ENCODE data around the gene ARHGEF39.

Gene ARHGEF39, protein sequence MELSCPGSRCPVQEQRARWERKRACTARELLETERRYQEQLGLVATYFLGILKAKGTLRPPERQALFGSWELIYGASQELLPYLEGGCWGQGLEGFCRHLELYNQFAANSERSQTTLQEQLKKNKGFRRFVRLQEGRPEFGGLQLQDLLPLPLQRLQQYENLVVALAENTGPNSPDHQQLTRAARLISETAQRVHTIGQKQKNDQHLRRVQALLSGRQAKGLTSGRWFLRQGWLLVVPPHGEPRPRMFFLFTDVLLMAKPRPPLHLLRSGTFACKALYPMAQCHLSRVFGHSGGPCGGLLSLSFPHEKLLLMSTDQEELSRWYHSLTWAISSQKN

DNA sequence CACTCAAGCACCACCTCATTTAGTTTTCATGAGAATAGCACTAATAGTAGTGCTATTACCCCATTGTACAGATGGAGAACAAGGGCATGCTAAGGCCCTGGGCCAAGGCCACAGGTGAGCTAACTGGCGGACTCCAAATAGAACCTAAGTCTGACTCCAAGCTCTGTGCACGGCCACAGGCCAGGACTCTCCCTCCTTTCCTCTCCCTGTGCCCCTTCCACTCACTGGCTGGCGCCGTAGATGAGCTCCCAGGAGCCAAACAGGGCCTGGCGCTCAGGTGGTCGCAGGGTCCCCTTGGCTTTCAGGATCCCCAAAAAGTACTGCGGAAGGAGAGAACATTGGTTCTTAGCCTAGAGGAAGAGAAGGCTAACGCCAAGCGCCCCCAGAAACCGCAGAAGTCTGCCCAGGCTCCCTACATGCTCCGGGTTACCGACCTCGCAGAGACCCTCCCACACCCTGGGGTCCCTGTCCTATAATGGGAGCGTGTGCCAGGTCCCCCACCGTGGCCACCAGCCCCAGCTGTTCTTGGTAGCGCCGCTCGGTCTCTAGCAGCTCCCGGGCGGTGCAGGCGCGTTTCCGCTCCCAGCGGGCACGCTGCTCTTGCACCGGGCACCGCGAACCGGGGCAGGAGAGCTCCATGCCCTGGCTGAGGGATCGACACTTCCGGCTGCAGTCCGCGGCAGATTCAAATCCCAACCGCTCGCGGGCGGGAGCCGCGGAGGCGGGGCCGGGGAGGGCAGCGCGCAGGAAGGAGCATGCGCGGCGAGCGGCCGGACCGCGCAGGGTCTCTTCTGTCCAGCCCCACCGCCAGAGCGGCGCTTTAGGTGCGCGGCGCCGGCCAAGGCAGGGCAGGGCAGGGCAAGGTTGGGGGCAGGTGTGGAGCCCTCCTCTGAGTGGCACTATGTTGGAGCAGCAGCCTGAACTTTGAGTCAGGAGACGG is at the start of gene ARHGEF39:
ARHGEF39 (minus strand) TSS at position 665 of the 940 bp plus-strand sequence; CDS start at position 639, 26 bp downstream.
- no peak for DNase-seq (ENCODE audit: low read depth)

DNA sequence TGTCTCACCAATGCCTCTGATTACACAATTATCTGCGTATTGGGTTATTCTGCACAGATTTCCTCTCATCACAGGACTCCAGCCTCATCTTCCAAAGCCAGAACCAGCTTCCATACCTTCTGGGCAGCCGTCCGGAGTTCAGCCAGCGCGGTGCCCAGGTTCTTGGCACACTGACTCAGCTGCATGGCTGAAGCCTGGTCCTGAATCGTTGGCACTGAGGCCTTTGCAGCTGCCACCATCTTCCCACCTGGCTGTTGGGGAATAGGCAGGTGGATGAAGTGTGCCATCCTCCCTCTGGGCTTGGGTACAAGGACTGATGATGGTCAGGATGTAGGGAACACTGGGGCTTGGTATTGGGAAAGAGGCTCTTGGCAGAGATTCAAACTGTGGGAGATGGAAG is 49.1 kb upstream of the ARHGEF39 start:
- no peak for DNase-seq (ENCODE audit: low read depth)

DNA sequence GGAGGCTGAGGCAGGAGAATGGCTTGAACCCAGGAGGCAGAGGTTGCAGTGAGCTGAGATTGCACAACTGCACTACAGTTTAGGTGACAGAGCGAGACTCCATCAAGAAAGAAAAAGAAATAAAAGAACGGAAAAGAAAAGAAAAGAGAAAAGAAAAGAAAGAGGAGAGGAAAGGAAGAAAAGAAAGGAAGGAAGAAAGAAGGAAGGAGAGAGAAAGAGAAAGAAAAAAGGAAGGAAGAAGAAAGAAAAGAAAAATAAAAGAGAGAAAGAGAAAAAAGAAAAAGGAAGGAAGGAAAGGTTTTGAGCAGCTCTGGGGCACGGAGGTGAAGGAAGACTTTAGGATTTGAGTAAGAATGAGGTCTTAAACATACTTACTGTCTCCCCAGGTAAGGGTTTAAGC is 48.6 kb upstream of the ARHGEF39 start:
- no peak for DNase-seq (ENCODE audit: low read depth)

DNA sequence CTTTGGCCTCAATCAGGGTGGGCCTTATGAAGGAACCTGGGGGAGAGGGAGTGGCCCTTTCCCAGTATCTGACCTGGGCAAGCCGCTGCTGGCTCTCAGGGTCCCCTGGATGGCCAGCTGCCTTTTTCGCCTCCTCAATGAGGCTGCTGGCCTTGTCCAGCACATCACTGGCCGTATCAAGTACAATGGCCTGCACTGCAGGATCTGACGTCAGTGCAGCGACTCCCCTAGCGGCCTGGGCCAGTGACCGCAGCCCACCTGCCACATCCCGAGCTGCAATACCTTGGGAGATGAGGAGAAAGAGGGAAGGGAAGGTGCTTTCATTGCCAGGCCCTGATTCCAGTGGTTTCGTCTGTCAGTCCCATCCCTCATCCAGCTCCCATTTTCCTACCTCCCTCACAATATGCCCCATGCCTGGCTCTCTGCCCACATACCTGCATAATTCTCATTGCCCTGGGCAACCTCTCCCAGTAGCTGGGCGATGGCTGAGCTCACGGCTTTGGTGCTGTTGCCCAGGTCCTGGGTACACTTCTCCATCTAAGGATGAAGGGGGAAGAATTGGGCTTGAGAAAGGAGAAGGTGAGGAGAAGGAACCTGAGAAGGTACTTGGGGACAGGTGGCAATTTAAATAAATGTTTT is 47.9 kb upstream of the ARHGEF39 start:
- DNase-seq (ENCODE audit: low read depth), result no peak

DNA sequence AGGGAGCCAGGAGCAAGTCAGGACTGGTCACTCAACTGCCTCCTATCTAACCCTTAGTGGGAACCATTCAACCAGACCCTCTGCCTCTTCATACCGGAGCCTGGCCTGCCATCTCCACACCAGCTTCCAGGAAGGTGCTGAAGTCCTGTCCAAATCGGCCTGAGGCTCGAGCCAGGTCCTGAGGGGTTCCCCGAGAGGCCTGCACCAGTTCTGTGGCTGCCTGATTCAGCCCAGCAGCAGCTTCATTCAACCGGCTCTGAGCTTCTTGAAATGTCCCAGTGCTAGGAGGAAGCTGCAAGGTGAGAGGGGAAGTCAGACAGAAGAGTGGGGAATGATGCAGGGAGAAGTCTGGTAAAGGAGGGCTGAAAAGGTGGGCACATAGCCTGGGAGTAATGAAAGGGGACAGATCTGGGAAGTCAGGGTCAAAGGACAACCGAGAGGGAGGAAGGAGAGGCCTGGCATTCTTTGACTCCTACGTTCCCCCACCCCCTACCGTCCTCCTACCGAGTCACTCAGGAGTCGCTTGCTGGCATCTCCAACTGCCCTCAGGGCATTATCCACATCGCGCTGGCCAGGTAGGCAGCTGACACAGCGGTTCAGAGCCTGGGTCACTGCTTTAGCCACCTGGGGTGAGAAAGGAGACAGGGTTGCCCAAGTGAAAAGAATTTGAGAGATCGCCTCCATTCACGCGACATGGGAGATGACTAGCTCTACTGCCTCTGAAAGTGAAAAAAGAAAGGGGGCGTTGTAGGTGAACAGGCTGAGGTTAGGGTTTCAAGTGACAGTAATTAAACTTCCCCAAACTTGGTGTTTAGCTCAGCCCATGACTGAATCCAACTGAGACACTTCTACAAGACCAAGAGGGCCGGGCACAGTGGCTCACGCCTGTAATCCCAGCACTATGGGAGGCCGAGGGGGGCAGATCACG is 46.8 kb upstream of the ARHGEF39 start:
- no peak for DNase-seq (ENCODE audit: low read depth)

DNA sequence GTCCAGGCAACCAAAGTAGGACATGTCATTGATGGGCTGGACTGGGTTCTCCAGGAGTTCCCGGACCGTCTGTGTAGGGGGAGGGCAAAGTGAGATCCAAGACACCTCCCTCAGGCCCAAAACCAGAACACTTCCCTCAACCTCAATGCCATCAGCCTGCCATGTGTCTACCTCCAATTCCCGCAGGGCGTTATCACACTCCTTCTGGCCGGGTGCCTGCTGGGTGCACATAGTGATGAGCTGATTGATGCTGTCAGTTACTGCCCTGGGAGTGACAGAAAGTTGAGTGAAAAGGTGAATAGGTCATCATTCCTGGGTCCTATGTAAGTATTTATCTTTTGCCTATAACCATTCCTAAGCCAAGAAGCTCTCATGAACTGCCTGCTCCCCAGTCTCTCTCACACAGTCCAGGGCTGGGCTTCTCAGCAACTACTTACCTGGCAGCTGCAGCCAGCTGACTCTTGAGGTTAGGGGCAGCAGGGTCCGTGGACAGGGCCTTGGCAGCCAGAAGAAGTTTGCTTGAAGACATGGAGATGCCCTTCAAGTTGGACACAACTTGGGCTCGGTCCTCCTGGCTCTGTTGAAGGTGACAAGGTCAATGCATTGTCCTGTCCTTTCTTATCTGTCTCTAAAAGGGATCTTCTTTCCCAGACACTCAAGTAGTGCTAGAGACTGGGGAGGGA is 46.0 kb upstream of the ARHGEF39 start:
- DNase-seq (ENCODE audit: low read depth), result no peak

DNA sequence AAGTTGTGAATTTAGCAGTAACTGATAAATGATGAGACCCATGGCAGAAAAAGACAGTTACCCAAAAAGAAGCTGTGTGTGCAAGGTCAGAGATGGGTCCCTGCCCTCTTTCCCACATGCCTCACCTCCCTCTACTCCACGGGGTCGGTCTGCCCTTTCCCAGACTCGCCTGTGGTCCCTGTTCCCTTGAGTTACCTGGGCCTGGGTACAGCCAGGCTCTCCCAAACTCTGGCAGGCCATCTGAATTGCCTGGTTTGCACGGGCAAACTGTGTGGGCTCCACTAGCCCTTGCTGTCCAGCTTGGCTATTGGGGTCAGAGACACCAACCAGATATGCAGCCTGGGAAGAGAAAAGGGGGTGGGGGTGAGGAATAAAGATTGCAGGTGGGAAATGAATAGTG is 43.2 kb upstream of the ARHGEF39 start:
- DNase-seq (ENCODE audit: low read depth), result no peak

DNA sequence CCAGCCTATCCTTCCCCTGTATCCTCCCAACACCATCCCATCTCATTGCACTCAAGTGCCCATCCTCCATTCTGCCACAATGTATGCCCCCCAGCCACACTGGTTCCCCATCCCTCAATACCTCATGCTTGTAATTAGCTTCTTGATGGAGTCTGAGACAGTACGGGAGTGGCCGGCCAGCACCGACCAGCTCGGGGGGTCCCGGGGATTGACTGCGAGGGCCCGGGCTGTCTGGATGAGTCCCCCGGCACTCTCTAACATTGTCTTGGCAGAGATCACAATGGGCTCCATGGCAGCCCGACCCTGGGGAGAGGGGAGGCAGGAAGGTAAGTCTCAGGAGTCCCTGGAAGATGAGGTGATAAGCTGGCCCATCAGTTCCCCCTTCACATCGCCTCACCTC is 42.0 kb upstream of the ARHGEF39 start:
- no peak for DNase-seq (ENCODE audit: low read depth)

DNA sequence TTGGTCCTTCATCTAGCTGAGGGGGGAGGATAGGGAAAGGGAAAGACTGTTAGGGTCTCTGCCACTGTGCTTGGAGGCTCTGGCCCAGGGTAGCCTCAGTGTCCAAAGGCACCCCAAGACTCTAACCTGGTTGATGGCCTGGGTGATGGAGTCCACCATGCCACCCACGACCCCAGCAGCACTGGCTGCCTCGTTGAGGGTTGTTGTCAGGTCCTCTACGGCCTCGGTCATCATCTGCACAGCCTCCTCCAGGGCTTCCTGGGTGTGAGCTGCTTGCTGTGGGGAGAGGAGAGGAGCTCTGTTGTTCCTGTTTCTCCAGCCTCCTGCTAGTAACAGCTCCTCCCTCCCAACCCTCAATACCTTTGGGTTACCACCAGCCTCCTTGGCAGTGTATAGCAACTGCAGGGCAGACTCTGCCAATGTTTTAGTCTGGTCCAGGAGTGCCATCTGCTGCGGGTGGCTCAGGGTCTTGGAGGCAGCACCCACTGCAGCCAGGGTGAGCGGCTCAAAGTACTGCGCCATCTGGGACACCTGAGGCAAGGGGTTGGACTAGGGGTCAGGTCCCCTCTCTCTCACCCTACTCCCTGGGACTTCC is 40.9 kb upstream of the ARHGEF39 start:
- DNase-seq (ENCODE audit: low read depth), result no peak

DNA sequence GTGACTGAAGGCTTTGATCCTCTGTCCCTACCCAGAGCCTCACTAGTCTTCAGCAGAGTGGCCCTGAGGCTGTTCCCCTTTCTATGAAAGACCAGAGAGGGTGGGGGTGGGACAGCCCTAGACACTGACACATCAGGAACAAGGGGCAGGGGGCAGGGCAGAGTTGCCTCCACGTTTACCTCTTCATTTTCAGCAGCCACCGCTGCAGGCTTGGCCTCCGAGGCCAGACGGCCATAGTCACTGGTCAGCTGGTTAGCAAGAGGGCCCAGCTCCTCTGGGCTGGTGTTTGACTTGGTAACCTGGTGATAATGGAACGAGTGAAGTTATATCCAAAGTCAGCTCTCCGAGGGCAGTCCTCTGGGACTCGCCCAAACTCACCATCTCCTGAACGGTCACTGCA is 40.4 kb upstream of the ARHGEF39 start:
- no peak for DNase-seq (ENCODE audit: low read depth)

DNA sequence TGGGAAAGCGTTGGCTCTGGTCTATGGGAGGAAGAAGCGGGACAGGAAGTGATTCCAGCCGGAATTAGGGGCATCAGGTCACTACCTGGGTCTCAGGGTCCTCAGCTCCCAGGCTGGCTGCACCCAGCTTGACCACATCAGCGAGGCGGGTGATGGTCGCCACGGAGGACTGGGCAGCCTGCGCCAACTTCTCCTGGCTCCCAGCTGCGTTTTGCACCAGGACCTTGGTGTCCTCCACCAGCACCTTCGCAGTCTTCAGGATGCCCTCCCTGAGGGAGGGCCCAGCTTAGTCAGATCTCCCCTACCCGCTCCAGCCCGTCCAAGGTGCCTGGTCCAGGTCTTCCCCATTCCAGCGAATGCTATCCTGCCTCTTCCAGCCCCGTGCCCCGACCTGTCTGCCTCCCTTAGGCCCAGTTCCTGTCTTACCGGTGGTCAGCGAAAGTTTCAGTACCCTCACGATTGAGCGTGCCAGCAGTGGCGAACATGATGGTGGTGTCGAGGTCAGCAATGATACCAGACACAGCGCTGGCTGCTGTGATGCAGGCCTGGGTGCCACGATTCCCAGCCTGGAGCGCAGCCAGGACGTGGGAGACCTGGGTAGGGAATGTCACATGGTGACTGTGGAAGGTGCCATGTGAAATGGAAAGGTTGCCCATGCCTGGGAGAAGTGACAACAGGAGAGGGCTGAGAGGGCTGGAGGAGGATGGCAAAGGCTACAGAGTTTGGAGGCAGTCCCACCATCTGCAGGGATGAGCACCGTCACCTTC is 39.1 kb upstream of the ARHGEF39 start:
- DNase-seq (ENCODE audit: low read depth), result no peak

DNA sequence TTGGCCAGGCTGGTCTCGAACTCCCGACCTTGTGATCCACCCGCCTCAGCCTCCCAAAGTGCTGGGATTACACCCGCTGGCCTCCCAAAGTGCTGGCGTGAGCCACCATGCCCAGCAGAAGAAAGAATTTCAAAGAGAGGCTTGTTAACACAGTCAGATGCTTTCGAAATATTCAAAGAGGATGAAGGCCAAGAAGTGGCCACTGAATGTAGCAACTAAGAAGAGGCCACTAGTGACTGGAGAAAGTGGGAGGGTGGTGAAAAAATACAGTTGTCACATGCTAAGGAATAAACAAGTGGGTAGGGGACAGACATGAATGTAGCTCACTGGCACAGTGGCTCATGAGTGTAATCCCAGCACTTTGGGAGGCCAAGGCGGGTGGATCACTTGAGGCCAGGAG is 37.7 kb upstream of the ARHGEF39 start:
- no peak for DNase-seq (ENCODE audit: low read depth)

DNA sequence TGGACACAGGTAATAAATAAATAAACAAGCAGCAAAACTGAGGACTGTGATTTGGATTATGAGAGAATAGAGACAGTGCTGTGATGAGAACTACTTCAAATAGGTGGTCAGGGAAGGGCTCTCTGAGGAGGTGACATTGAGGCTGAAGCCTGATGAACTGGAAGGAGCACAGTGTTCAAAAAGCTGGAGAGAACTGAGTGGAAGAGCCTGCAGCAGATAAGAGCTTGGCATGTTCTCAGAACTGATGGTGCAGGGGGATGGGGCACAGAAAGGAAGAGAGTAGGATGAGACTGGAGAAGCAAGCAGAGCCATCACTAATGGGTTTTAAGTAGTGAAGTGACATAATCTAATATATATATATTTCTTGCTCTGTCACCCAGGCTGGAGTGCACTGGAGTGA is 35.9 kb upstream of the ARHGEF39 start:
- DNase-seq (ENCODE audit: low read depth), result no peak

DNA sequence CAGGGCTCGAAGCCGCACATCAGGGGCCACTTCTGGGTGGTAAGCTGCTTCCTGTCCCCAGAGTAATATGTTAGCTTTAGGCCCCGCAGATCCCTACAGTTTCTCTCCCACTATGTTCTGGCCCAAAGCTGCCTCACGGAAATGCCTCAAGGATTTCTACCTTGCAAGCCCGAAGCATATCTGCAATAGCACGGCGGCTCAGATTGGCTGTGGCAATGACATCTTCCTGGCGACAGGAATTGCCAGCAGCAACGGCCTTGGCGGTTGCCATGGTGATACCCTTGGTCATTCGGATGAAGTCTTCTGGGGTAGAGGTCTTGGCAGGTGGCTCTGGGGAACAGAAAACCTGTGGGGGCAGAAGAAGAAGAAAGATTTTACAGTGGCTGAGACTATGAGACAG is 35.0 kb upstream of the ARHGEF39 start:
- DNase-seq (ENCODE audit: low read depth), result no peak

DNA sequence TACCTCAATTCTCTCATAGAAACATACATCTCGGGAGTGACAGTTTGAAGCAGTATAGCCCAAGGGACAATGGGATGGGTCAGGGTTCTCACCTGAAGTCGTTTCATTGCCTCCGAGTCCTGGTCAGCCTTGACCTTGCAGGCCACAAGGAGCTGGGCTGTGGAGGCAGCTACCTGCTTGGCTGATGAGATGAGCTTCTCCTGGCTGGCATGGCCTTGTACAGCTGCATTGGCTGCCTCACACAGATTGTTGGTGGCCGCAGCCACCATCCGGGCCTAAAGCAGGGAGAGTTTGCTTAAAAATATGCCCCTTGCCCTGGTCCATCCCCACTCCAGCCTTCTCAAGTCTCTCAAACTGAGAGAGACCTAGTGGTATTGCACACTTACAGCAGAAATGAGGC is 33.2 kb upstream of the ARHGEF39 start:
- no peak for DNase-seq (ENCODE audit: low read depth)

DNA sequence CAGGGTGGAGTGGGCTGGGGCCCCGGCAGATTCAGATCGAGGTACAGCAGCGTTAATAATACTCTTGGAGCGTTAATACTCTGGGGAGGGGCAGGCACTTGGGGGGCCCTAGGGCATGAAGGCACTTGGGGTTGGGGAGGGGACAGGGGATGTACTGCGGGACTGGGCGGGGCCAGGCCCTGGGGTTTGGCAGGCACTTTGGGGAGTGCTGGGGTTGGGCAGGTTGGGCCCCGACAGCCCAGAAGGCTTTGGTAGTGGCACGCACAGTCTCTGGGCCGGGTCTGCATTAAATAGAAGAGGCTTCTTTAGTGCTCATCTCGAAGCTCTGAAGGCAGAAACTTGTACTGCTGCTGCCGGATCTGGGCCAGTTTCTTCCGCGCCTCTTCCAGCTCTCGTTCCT is 32.5 kb upstream of the ARHGEF39 start:
- DNase-seq (ENCODE audit: low read depth), result no peak

DNA sequence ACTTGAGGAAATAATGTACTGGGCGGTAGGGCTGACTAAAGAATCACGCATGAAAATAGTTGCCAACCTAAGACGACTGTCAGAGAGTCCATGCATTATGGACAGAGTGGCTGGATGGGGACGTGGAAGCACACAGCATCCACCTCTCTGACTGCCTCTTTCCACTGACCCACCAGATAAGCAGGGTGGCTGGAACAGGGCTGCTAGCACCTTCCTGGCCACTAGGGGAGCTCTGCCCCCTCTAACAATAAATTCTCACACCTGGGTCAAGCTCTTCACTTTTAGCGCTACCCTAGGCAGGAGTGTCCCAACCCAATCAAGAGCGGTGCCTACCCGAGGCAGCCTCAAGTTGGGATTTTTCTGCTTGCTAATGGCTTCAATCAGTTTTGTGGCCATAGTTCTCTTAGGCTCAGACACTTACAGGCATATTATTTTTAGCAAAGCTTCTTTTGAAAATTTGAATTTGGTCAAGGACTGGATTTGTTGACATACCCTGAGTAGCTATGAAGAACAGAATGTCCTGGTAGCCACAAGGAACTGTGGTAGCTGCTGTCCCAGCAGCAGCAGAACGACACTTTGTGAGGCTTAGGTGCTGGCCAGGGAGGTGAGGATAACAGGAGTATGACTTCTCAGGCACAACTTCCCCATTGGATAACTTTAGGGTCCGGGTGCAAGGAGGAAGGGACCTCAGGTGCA is 31.7 kb upstream of the ARHGEF39 start:
- DNase-seq (ENCODE audit: low read depth), result no peak

DNA sequence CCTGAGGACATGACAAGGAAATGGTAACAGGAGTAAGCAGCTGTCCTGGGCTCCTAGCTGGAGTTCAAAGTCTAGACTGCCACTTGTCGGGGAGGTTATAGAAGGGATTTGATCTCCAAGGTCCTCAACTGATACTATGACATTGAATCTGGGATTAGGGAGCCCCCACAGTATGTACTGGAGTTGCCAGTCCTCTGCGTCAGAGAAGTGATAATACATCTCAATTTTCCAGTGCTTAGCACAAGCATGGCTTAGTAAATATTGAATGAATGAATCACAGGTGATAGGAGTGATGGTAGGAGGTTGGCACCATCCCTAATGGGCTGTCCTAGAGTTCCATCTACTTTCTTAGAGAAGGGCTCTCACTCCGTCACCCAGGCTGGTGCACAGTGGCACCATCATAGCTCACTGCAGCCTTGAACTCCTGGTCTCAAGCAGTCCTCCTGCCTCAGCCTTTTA is 31.0 kb upstream of the ARHGEF39 start:
- DNase-seq (ENCODE audit: low read depth), result no peak

DNA sequence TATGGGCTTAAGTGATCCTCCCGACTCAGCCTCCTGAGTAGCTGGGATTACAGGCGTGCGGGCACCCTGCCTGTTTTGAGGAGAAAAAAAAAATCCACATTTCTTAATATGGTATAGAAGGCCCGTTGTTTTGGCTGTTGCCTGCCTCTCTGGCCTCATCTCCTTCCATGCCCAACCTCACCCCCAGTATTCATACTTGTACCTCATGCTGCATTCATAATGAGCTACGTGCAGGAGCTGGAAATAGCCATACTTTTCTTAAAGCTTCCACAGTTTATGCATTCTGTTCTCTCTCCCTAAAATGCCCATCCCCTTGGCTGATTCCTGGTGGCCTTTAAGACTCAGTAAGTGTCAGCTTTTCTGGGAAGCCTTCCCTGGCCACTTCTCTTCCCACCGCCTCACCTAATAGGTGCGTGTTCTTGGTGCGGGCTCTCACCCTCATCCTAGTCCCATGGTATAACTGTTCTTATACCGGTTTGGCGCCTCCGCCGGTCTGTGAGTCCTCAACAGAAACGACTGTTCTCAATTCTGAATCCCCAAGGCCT is 26.8 kb upstream of the ARHGEF39 start:
- DNase-seq (ENCODE audit: low read depth), result no peak

All from non-pigmented ciliary epithelial cell (primary cell).